DOHH2 (cell line): ENCODE measurements around the gene C3orf38.

Experiments
- CTCF ChIP-seq: fragments of 200-600 bp; sonication (generic); IDR thresholded peaks from one replicate; pipeline ENCODE4 v1.5.1; 2014; ENCODE audit warnings: antibody characterized with exemption, mild to moderate bottlenecking, low read depth, low read length; ENCODE audit not compliant: poor library complexity, severe bottlenecking
- EZH2phosphoT487 ChIP-seq: fragments of 200-600 bp; sonication (generic); IDR thresholded peaks from 2 replicates; pipeline ENCODE4 v1.6.1; 2017; ENCODE audit warnings: borderline replicate concordance, mild to moderate bottlenecking, antibody characterized with exemption, low read length, moderate library complexity, mixed read lengths

DNA sequence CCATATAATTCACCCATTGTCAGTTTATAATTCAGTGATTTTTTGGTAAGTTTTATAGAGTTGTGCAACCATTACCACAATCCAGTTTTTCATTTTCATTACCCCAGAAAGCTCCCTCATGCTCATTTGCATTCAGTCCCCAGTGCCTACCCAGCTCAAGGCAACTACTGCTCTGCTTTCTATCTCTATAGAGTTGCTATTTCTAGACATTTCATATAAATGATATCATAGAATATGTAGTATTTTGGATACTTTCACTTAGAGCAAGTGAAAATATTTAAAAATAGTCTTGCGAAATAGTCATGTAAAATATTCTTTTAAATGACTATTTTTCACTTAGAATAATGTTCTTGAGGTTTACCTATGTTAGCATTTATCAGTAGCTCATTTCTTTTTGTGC is 48.6 kb upstream of the C3orf38 start:
- no peak for TF ChIP-seq CTCF
- TF ChIP-seq EZH2phosphoT487, result no peak
